ENCODE results near the gene ACP2.
A peak's percentile ranks its signal among the peaks of the same experiment; 100 is the strongest.

ACP2 gene

DNA sequence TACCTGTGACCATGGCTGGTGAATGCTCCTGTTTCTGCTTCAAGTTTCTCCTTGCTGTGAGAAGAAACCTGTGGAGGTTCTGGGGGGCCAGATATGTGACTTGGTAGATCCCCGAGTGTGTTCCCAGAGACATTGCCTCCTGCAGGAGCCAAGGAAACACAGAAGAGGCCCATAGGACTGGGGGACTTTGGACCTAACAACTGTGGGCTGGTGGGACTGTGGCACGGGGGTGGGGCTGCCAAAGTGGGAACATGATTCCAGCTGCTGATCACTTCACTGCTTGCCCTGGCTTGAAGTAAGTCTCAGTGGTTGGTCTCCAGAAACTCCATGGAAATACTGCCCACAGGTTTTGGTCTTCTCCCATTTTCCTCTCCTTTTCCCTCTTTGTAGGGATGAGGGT is 5.0 kb upstream of the ACP2 start:
- no peaks in the 10 kb centered on the region for H3K9me3 ChIP-seq (replicated peaks; ENCODE audit: low read length)
- no peaks in the 10 kb centered on the region for H3K27me3 ChIP-seq (ENCODE audit: control insufficient read depth, insufficient read depth, low read length)
- no peaks in the 10 kb centered on the region for H3K36me3 ChIP-seq (ENCODE audit: insufficient read depth, low read length)
- no peak overlapping the region for H3K4me3 ChIP-seq (ENCODE audit: low read length)
- peaks cover 40% of the 10 kb centered on the region for H3K4me1 ChIP-seq (ENCODE audit: control insufficient read depth, insufficient read depth, low read length)
- H3K4me2 ChIP-seq (ENCODE audit: low read length) = no peak overlapping the region
- no peak overlapping the region for H3K9ac ChIP-seq (ENCODE audit: low read depth, low read length)

DNA sequence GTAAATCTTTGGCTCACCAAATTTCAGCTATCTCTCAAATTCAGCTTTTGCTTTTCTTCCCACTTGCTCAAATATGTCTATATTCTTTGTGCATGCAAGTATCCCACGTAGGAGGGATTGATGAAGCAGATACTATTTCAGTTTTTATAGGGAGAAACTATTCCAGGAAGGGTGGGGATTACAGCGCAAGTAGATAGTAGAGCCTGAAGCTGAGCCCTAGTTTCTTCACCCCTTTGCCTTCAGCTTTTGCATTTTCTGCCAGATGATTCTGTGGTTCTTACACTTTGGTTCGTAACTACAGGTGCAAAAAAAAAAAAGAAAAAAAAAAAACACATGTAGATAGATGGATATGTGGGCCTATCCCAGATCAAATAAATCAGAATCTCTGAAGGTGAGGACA is 3.1 kb upstream of the ACP2 start:
- H3K36me3 ChIP-seq (ENCODE audit: insufficient read depth, low read length) = peaks cover 10% of the 10 kb centered on the region
- H3K4me2 ChIP-seq (ENCODE audit: low read length) = no peak overlapping the region
- H3K9ac ChIP-seq (ENCODE audit: low read depth, low read length) = no peak overlapping the region
- H3K9me3 ChIP-seq (replicated peaks; ENCODE audit: low read length) = no peaks in the 10 kb centered on the region
- H3K4me3 ChIP-seq (ENCODE audit: low read length) = no peak overlapping the region
- peaks cover 33% of the 10 kb centered on the region for H3K4me1 ChIP-seq (ENCODE audit: control insufficient read depth, insufficient read depth, low read length)
- H3K27me3 ChIP-seq (ENCODE audit: control insufficient read depth, insufficient read depth, low read length) = no peaks in the 10 kb centered on the region

DNA sequence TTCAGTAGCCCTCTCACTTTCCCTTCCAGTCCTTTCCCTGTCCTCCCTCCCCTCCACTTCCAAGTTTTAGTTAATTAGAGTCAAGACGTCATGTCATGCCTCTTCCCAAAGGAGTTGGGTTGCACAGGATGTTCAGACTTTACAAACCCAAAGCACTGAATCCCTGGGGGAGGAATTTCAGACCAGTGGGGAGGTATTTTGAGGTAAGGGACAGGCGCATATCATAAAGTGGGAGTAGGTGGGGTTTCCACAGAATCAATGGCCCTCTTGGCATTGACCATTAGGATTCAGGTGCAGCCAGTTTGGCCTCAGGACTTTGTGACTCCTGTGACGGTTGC is 733 bp upstream of the ACP2 start:
- Histone ChIP-seq H3K9ac (ENCODE audit: low read depth, low read length) (peak overlapping the region; percentile 89), H3K27me3 (ENCODE audit: control insufficient read depth, insufficient read depth, low read length) (no peaks in the 10 kb centered on the region), H3K36me3 (ENCODE audit: insufficient read depth, low read length) (peaks cover 21% of the 10 kb centered on the region), H3K4me1 (ENCODE audit: control insufficient read depth, insufficient read depth, low read length) (peaks cover 21% of the 10 kb centered on the region), H3K4me3 (ENCODE audit: low read length) (peak overlapping the region; percentile 91), H3K9me3 (replicated peaks; ENCODE audit: low read length) (no peaks in the 10 kb centered on the region), H3K4me2 (ENCODE audit: low read length) (peak overlapping the region; percentile 84)

DNA sequence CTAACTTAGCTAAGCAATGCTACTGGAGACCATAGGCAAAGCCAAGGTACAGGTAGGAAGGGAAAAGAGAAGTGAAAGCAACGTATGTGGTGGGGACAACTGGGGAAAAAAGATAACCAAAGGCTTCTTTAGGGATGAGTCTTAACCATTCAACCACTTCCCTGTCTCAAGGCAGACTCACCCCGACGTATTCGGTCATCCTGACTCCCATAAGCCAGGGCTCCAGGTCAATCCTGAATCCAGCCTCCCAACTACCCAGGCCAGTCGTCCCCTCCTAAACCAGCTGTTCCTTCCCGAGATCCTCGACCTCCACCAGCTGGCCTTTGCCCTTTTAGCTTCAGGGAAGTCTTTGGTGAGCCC is 330 bp downstream of the ACP2 start:
- Histone ChIP-seq H3K4me1 (ENCODE audit: control insufficient read depth, insufficient read depth, low read length) (peaks cover 14% of the 10 kb centered on the region), H3K27me3 (ENCODE audit: control insufficient read depth, insufficient read depth, low read length) (no peaks in the 10 kb centered on the region), H3K9me3 (replicated peaks; ENCODE audit: low read length) (no peaks in the 10 kb centered on the region), H3K4me3 (ENCODE audit: low read length) (peak overlapping the region; percentile 91), H3K4me2 (ENCODE audit: low read length) (peak overlapping the region; percentile 84), H3K36me3 (ENCODE audit: insufficient read depth, low read length) (peaks cover 23% of the 10 kb centered on the region), H3K9ac (ENCODE audit: low read depth, low read length) (peak overlapping the region; percentile 89)

DNA sequence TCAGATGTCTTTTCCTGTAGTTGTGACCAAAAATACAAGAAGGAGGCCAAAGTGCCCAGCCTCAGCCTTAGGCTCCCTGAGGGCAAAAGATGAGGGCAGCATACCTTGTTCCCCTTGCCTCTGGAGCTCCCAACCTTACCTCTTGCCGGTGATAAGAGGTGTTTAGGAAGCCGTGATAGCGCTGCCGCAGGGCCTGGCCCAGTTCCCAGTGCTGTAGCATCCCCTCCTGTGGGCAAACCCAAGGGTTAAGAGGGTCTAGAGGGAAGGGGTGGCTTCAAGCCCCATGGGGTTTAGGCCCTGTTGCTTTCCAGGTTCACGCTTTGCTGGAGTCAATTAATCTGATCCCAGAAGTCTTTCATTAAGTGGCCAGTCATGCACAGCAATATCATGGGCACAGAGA is 1.1 kb downstream of the ACP2 start:
- H3K4me2 ChIP-seq (ENCODE audit: low read length) = peak overlapping the region; percentile 84
- no peaks in the 10 kb centered on the region for H3K9me3 ChIP-seq (replicated peaks; ENCODE audit: low read length)
- peaks cover 31% of the 10 kb centered on the region for H3K36me3 ChIP-seq (ENCODE audit: insufficient read depth, low read length)
- H3K9ac ChIP-seq (ENCODE audit: low read depth, low read length) = no peak overlapping the region
- H3K27me3 ChIP-seq (ENCODE audit: control insufficient read depth, insufficient read depth, low read length) = no peaks in the 10 kb centered on the region
- peak overlapping the region; percentile 91 for H3K4me3 ChIP-seq (ENCODE audit: low read length)
- H3K4me1 ChIP-seq (ENCODE audit: control insufficient read depth, insufficient read depth, low read length) = peaks cover 14% of the 10 kb centered on the region

DNA sequence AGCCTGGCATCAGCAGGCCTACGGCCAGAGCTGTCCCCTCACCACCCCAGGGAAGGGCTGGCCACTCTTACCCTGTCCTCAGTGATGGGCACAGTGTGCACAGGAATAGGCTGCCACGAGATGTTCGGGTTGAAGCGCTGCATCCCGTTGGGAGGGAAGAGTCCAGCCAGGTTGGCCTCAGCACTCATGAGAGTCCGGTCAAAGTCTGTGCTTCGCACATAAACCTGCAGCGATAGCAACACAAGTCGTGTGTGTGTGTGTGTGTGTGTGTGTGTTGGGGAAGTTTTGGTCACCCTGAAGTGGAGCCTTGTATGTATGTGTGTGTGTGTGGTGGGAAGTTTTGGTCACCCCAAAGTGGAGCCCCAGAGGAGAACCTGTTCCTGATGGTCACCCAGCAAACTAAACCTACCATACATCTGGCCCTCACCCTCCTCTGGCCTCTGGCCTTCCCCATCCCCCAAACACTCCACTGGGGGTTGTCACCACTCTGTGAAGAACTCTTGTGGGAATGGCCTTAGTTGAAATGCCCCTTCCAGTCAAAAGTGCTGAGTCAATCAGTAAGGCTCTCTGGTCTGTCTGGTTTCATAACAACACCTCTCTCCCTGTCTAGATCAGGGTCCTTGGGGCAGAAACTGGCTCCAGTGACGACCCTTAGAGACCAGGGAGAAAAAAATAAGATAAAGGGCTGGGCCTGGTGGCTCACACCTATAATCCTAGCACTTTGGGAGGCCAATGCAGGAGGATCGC is 2.8 kb downstream of the ACP2 start:
- H3K4me1 ChIP-seq (ENCODE audit: control insufficient read depth, insufficient read depth, low read length) = peaks cover 23% of the 10 kb centered on the region
- no peak overlapping the region for H3K4me2 ChIP-seq (ENCODE audit: low read length)
- H3K9me3 ChIP-seq (replicated peaks; ENCODE audit: low read length) = no peaks in the 10 kb centered on the region
- peaks cover 43% of the 10 kb centered on the region for H3K36me3 ChIP-seq (ENCODE audit: insufficient read depth, low read length)
- H3K4me3 ChIP-seq (ENCODE audit: low read length) = no peak overlapping the region
- no peak overlapping the region for H3K9ac ChIP-seq (ENCODE audit: low read depth, low read length)
- H3K27me3 ChIP-seq (ENCODE audit: control insufficient read depth, insufficient read depth, low read length) = no peaks in the 10 kb centered on the region

DNA sequence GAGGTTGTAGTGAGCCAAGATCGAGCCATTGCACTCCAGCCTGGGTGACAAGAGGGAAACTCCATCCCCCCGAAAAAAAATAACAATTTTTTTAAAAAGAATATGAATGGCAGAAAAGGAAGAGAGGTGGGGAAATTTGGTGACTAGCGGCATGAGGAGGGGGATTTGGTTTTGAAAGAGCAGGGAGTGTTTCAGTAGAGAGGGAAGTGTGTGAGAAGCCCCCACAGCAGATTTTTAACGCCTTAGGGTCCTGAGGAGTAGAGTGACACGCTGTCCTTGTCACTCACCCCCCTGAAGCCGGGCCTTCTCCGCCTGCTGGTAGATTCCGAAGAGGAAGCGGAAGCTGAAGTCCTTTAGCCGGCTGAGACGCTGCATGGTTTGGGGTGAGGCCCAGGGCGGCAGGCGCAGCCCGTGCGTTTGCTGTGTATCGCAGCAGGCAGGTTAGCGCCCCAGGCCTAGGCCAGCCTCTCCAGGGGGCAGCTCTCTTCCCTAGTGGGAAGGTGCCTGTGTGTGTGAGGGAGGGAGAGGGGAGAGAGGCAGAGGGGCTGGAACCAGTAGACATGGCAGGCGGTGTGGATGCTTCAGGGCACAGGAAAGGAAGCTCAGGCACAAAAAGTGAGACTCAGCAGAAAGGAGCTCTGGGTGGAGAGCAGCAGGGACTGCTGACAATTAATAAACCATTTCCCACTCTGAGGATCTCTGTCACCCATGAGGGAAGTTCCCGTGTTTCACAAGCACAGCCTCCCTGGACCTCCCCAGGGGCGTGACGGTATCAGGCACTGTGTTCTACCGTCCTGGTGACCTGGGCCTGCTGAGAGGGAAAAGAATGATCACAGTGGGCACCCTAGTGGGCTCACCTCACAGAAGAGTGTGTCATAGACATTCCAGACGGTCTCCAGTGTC is 3.9 kb downstream of the ACP2 start:
- no peaks in the 10 kb centered on the region for H3K27me3 ChIP-seq (ENCODE audit: control insufficient read depth, insufficient read depth, low read length)
- peaks cover 22% of the 10 kb centered on the region for H3K4me1 ChIP-seq (ENCODE audit: control insufficient read depth, insufficient read depth, low read length)
- no peak overlapping the region for H3K4me2 ChIP-seq (ENCODE audit: low read length)
- H3K36me3 ChIP-seq (ENCODE audit: insufficient read depth, low read length) = peaks cover 52% of the 10 kb centered on the region
- H3K4me3 ChIP-seq (ENCODE audit: low read length) = no peak overlapping the region
- no peak overlapping the region for H3K9ac ChIP-seq (ENCODE audit: low read depth, low read length)
- H3K9me3 ChIP-seq (replicated peaks; ENCODE audit: low read length) = no peaks in the 10 kb centered on the region

DNA sequence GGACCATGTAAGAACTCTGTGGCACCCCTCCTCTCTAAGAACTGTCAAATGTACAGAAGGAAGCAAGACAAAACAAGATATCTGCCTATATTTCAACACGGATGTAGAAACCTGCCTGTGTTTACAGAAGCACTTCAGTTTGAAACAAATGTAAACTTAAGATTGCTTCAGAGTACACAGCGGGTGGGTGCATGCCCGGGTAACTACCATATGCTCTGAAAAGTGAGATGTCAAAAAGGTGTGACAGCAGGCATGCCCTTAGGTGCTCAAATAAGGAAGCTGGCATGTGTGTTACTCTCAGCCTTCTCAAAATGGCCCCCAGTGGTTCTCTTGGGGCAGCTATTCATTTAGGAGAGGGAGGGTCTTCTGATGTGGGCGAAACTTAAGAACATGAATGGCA is 5.2 kb downstream of the ACP2 start:
- Histone ChIP-seq H3K9ac (ENCODE audit: low read depth, low read length) (no peak overlapping the region), H3K9me3 (replicated peaks; ENCODE audit: low read length) (no peaks in the 10 kb centered on the region), H3K4me2 (ENCODE audit: low read length) (no peak overlapping the region), H3K27me3 (ENCODE audit: control insufficient read depth, insufficient read depth, low read length) (no peaks in the 10 kb centered on the region), H3K4me3 (ENCODE audit: low read length) (no peak overlapping the region), H3K4me1 (ENCODE audit: control insufficient read depth, insufficient read depth, low read length) (peaks cover 17% of the 10 kb centered on the region), H3K36me3 (ENCODE audit: insufficient read depth, low read length) (peaks cover 64% of the 10 kb centered on the region)

DNA sequence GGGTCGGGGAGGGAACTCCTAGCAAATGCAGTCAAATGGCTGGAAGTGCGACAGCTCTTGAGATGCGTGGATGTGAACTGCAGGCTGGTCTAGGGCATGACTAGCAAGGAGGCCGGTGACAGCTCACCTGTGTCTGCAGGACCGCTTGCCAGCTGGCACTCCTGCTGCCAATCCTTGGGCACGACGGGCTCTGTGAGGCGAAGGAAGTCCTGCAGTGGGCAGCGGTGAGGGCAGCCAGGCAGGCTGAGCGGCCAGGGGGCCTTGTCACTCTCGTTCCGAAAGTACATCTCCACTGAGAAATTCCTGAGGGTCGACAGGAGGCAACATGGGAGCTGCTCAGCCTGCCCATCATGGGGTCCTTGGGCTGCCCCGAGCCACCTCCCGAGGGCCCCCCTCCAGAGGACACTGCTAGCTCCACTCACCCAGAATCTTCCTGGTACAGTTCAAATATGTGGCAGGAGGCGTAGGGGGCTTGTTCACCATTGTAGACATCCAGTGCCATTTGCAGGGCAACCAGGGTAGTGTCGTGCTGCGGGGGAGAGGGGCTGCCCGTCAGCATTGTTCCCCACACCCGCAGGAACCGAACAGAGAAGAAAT is 5.9 kb downstream of the ACP2 start:
- H3K36me3 ChIP-seq (ENCODE audit: insufficient read depth, low read length) = peaks cover 67% of the 10 kb centered on the region
- no peak overlapping the region for H3K9ac ChIP-seq (ENCODE audit: low read depth, low read length)
- no peaks in the 10 kb centered on the region for H3K9me3 ChIP-seq (replicated peaks; ENCODE audit: low read length)
- H3K27me3 ChIP-seq (ENCODE audit: control insufficient read depth, insufficient read depth, low read length) = no peaks in the 10 kb centered on the region
- H3K4me3 ChIP-seq (ENCODE audit: low read length) = no peak overlapping the region
- peaks cover 13% of the 10 kb centered on the region for H3K4me1 ChIP-seq (ENCODE audit: control insufficient read depth, insufficient read depth, low read length)
- no peak overlapping the region for H3K4me2 ChIP-seq (ENCODE audit: low read length)

DNA sequence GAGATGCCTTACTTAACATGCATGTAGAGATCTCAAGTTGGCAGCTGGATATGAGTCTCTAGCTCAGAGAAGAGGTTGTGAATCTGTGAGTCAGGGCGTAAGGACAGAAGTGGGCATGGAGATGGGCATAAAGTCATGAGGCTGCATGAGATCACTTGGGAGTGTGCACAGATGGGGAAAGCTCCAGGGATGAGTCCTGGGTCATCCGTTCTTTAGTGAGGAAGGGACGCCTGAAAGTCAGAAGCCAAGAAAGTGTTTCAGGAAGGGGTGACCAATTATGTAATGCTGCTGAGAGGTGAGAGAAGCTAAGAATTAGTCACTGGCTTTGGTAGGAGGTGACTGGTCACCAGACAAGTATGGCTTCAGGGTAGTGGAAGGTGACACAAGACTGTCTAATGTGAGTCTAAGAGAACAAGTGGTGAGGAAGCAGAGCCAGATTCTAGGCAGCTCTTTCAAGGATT is 6.7 kb downstream of the ACP2 start:
- H3K27me3 ChIP-seq (ENCODE audit: control insufficient read depth, insufficient read depth, low read length) = no peaks in the 10 kb centered on the region
- H3K9me3 ChIP-seq (replicated peaks; ENCODE audit: low read length) = no peaks in the 10 kb centered on the region
- H3K4me1 ChIP-seq (ENCODE audit: control insufficient read depth, insufficient read depth, low read length) = peaks cover 9% of the 10 kb centered on the region
- H3K36me3 ChIP-seq (ENCODE audit: insufficient read depth, low read length) = peaks cover 64% of the 10 kb centered on the region
- H3K9ac ChIP-seq (ENCODE audit: low read depth, low read length) = no peak overlapping the region
- no peak overlapping the region for H3K4me3 ChIP-seq (ENCODE audit: low read length)
- no peak overlapping the region for H3K4me2 ChIP-seq (ENCODE audit: low read length)

DNA sequence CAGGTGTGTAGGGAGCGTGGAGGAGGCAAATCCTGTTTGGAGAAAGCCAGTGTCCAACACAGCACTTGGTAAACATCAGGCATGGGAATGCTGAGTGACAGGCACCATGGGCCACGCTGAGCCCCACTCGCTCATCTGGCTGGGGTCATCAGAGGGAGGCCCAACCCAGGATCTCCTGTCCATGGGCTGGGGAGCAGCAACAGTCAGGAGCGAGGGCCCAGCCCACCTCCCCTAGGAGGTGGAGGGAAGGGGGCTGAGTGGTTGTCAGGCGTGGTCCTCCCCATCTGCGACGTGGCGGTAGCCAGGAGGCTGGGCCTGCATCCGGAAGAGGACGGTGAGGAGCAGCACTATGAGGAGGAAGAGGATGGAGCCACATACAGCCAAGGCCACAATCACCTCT is 8.8 kb downstream of the ACP2 start:
- Histone ChIP-seq H3K27me3 (ENCODE audit: control insufficient read depth, insufficient read depth, low read length) (no peaks in the 10 kb centered on the region), H3K4me1 (ENCODE audit: control insufficient read depth, insufficient read depth, low read length) (peaks cover 16% of the 10 kb centered on the region), H3K36me3 (ENCODE audit: insufficient read depth, low read length) (peaks cover 52% of the 10 kb centered on the region), H3K4me2 (ENCODE audit: low read length) (no peak overlapping the region), H3K9me3 (replicated peaks; ENCODE audit: low read length) (no peaks in the 10 kb centered on the region), H3K9ac (ENCODE audit: low read depth, low read length) (no peak overlapping the region), H3K4me3 (ENCODE audit: low read length) (no peak overlapping the region)
